Stimulated activated CD4-positive, alpha-beta T cell treated with anti-CD3 and anti-CD28 coated beads, Interleukin-2, amount 100 ng/mL, for 48 hours (primary cell): ENCODE measurements around the gene MRPL52.
"Not testable (repeated sequence)": the region's sequence is repeated elsewhere in the genome, so short reads cannot be mapped to it uniquely, and the experiment has no call there.

Source experiments
- DNase-seq, 2 donors: peaks; one replicate each; pipeline ENCODE4 v3.0.0-alpha.2; 2020

The MRPL52 gene

GRCh38 chr14:22812744-22813143 lies 16.9 kb upstream of the MRPL52 start:
- DNase-seq = no peak

- no peak for DNase-seq
These were observed 16.5 kb upstream of the MRPL52 start for GRCh38 chr14:22813145-22813544.

- no peak for DNase-seq
These were observed 15.3 kb upstream of the MRPL52 start for GRCh38 chr14:22814373-22814772.

GRCh38 chr14:22814941-22815713 lies 14.6 kb upstream of the MRPL52 start, which contains the start of gene SLC7A7:
Gene SLC7A7, minus strand, starts transcription at chr14:22815435. Its CDS starts 2,037 bp downstream, at chr14:22813398.
- no peak for DNase-seq

- DNase-seq = no peak
These were observed 10.3 kb upstream of the MRPL52 start for GRCh38 chr14:22819151-22819988.

- DNase-seq = no peak
These were observed 9.0 kb upstream of the MRPL52 start for GRCh38 chr14:22820731-22821130.

- DNase-seq = no peak
These were observed 8.3 kb upstream of the MRPL52 start for GRCh38 chr14:22821193-22822015.

- no peak for DNase-seq
These were observed 7.6 kb upstream of the MRPL52 start for GRCh38 chr14:22822016-22822570.

GRCh38 chr14:22822571-22823098 lies 7.1 kb upstream of the MRPL52 start:
- peak; percentile 57 to 64 for DNase-seq

- DNase-seq = no peak
These were observed 4.9 kb upstream of the MRPL52 start for GRCh38 chr14:22824711-22825359.

- not testable (repeated sequence) for DNase-seq
These were observed 519 bp upstream of the MRPL52 start for GRCh38 chr14:22829076-22829660.

GRCh38 chr14:22830443-22831010 lies 840 bp downstream of the MRPL52 start:
- DNase-seq = no peak

- no peak for DNase-seq
These were observed 5.8 kb downstream of the MRPL52 start for GRCh38 chr14:22835505-22835904.

- no peak for DNase-seq
These were observed 6.8 kb downstream of the MRPL52 start, which contains the start of gene MMP14 for GRCh38 chr14:22836301-22837113. Gene MMP14, plus strand, starts transcription at chr14:22836585. Its CDS starts 233 bp downstream, at chr14:22836818.

- no peak for DNase-seq
These were observed 7.5 kb downstream of the MRPL52 start for GRCh38 chr14:22837114-22837749.

- no peak for DNase-seq
These were observed 8.3 kb downstream of the MRPL52 start for GRCh38 chr14:22837750-22838538.

- DNase-seq = no peak
These were observed 8.9 kb downstream of the MRPL52 start for GRCh38 chr14:22838631-22839041.

GRCh38 chr14:22839159-22839779 lies 9.6 kb downstream of the MRPL52 start:
- no peak for DNase-seq
